H1 (cell line): Measurements from ENCODE around the gene LAMP5. TPM values are rescaled to one million over a fixed set of nuclear protein-coding genes. Genes with fewer than 3 reads are reported as not detected.

Source experiments
- CTCF ChIA-PET: fragments of 300-600 bp; sonication (Branson Sonifier 250); formaldehyde crosslinking; loops from one replicate; lab custom pipeline; 2021; ENCODE audit not compliant: partially characterized antibody; lab: Charles Lee
- POLR2A ChIA-PET: fragments of 300-600 bp; sonication (Branson Sonifier 250); formaldehyde crosslinking; loops from one replicate; lab custom pipeline; 2021; ENCODE audit warnings: inconsistent platforms; ENCODE audit not compliant: partially characterized antibody; lab: Charles Lee
- DNase-seq, 2 experiments: peaks; one replicate each; pipeline versions ENCODE4 v3.0.0 to v3.0.0-alpha.2; 2010 to 2022; ENCODE audit warnings: low spot score in 2 of 2, low read depth in 1 of 2, mixed read lengths in 1 of 2
- FAIRE-seq: peaks from 2 replicates; lab custom pipeline; 2011; peaks lifted over from hg19 to GRCh38; lab: Jason Lieb, UNC
- H2AFZ ChIP-seq: 2 replicates; pipeline ENCODE4 v1.8.1; 2012; ENCODE audit warnings: low read length, inconsistent platforms
- H2AK5ac ChIP-seq: 2 replicates; pipeline ENCODE4 v1.6.1; 2013; ENCODE audit warnings: low read depth, low read length
- H2BK120ac ChIP-seq: replicated peaks from 2 replicates; pipeline ENCODE3; 2013; ENCODE audit warnings: low read depth, low read length, inconsistent platforms
- H2BK12ac ChIP-seq: 2 replicates; pipeline ENCODE4 v1.6.1; 2013; ENCODE audit warnings: low read depth, low read length
- H2BK15ac ChIP-seq: 2 replicates; pipeline ENCODE4 v1.6.1; 2013; ENCODE audit warnings: low read length
- H2BK20ac ChIP-seq: 2 replicates; pipeline ENCODE4 v1.6.1; 2013; ENCODE audit warnings: low read length
- H2BK5ac ChIP-seq: 2 replicates; pipeline ENCODE4 v1.6.1; 2013; ENCODE audit warnings: low read depth, low read length
- H3K14ac ChIP-seq: 2 replicates; pipeline ENCODE4 v1.6.1; 2013; ENCODE audit warnings: inconsistent platforms; ENCODE audit not compliant: insufficient read length
- H3K18ac ChIP-seq: 2 replicates; pipeline ENCODE4 v1.6.1; 2013; ENCODE audit warnings: low read length; ENCODE audit errors: extremely low read depth
- H3K23ac ChIP-seq: 2 replicates; pipeline ENCODE4 v1.6.1; 2013; ENCODE audit warnings: inconsistent platforms; ENCODE audit not compliant: insufficient read length
- H3K23me2 ChIP-seq: 2 replicates; pipeline ENCODE4 v1.6.1; 2013; ENCODE audit warnings: low read depth, low read length
- H3K27ac ChIP-seq: 2 replicates; pipeline ENCODE4 v1.6.1; 2011; ENCODE audit warnings: low read depth, low read length, inconsistent platforms
- H3K27me3 ChIP-seq, 4 experiments: replicated peaks in 1 of 4; 1 replicate in 1 of 4; 2 replicates in 3 of 4; pipeline versions ENCODE4 v1.6.1 to v1.8.1; 2011 to 2013; ENCODE audit warnings: low read length in 3 of 4, mild to moderate bottlenecking in 3 of 4, inconsistent platforms in 2 of 4, mixed read lengths in 2 of 4, moderate library complexity in 1 of 4; ENCODE audit not compliant: control insufficient read depth in 3 of 4, insufficient read depth in 3 of 4; ENCODE audit errors: extremely low read depth in 1 of 4
- H3K36me3 ChIP-seq, 4 experiments: 2 replicates each; pipeline versions ENCODE4 v1.6.1 to v1.8.1; 2011 to 2013; ENCODE audit warnings: mild to moderate bottlenecking in 4 of 4, low read length in 3 of 4, moderate library complexity in 2 of 4, control low read depth in 1 of 4, inconsistent platforms in 1 of 4; ENCODE audit not compliant: insufficient read depth in 4 of 4, control insufficient read depth in 2 of 4
- H3K4ac ChIP-seq: replicated peaks from 2 replicates; pipeline ENCODE3; 2013; ENCODE audit warnings: low read length, low read depth, mixed read lengths, inconsistent platforms; ENCODE audit not compliant: insufficient read length
- H3K4me1 ChIP-seq, 4 experiments: replicated peaks in 1 of 4; 1 replicate in 1 of 4; 2 replicates in 3 of 4; pipeline versions ENCODE4 v1.6.1 to v1.8.1; 2011 to 2013; ENCODE audit warnings: low read length in 3 of 4, inconsistent platforms in 2 of 4, mixed read lengths in 1 of 4; ENCODE audit not compliant: insufficient read depth in 4 of 4, control insufficient read depth in 3 of 4
- H3K4me2 ChIP-seq, 2 experiments: 2 replicates each; pipeline versions ENCODE4 v1.6.1 to v1.8.1; 2011 to 2013; ENCODE audit warnings: low read depth in 2 of 2, low read length in 2 of 2, control low read depth in 1 of 2, inconsistent platforms in 1 of 2, mild to moderate bottlenecking in 1 of 2; ENCODE audit not compliant: insufficient read depth in 1 of 2
- H3K4me3 ChIP-seq, 4 experiments: fragments of 200-600, 300-600 bp in 1 of 4; sonication (generic), shearing (Covaris generic), sonication (Bioruptor Twin) in 1 of 4; 2 replicates each; pipeline versions ENCODE4 v1.5.1 to v1.8.1; 2011 to 2016; ENCODE audit warnings: low read length in 4 of 4, low read depth in 3 of 4, control low read depth in 2 of 4, inconsistent platforms in 2 of 4, mild to moderate bottlenecking in 2 of 4, mixed read lengths in 1 of 4, moderate library complexity in 1 of 4; ENCODE audit not compliant: insufficient read depth in 2 of 4; ENCODE audit errors: extremely low read depth in 1 of 4
- H3K56ac ChIP-seq: replicated peaks from 2 replicates; pipeline ENCODE3; 2013; ENCODE audit warnings: low read depth, mild to moderate bottlenecking, mixed read lengths, low read length, inconsistent platforms; ENCODE audit not compliant: insufficient read length
- H3K79me1 ChIP-seq: 2 replicates; pipeline ENCODE4 v1.6.1; 2013; ENCODE audit warnings: low read depth, low read length, control low read depth
- H3K79me2 ChIP-seq, 2 experiments: 2 replicates each; pipeline versions ENCODE4 v1.6.1 to v1.8.1; 2012 to 2013; ENCODE audit warnings: low read length in 2 of 2, mild to moderate bottlenecking in 2 of 2, inconsistent platforms in 1 of 2; ENCODE audit not compliant: insufficient read depth in 2 of 2, control insufficient read depth in 1 of 2
- H3K9ac ChIP-seq, 4 experiments: replicated peaks in 1 of 4; 1 replicate in 1 of 4; 2 replicates in 3 of 4; pipeline versions ENCODE4 v1.6.1 to v1.8.1; 2011 to 2013; ENCODE audit warnings: low read depth in 3 of 4, low read length in 3 of 4, control low read depth in 2 of 4, mild to moderate bottlenecking in 2 of 4, moderate library complexity in 2 of 4, inconsistent platforms in 1 of 4; ENCODE audit errors: extremely low read depth in 1 of 4
- H3K9me3 ChIP-seq, 2 experiments: 2 replicates each; pipeline versions ENCODE4 v1.6.1 to v1.8.1; 2012 to 2013; ENCODE audit warnings: mild to moderate bottlenecking in 2 of 2, moderate library complexity in 2 of 2, control low read depth in 1 of 2, inconsistent platforms in 1 of 2, low read depth in 1 of 2, low read length in 1 of 2, mixed read lengths in 1 of 2; ENCODE audit not compliant: insufficient read depth in 2 of 2
- H4K20me1 ChIP-seq, 2 experiments: replicated peaks in 1 of 2; 2 replicates each; pipeline versions ENCODE3 to v1.8.1; 2011 to 2013; ENCODE audit warnings: inconsistent platforms in 2 of 2, low read length in 2 of 2, mild to moderate bottlenecking in 1 of 2; ENCODE audit not compliant: insufficient read depth in 2 of 2, control insufficient read depth in 1 of 2
- H4K5ac ChIP-seq: 2 replicates; pipeline ENCODE4 v1.6.1; 2013; ENCODE audit warnings: low read length, low read depth, mixed read lengths, inconsistent platforms; ENCODE audit not compliant: insufficient read length
- H4K8ac ChIP-seq: 2 replicates; pipeline ENCODE4 v1.8.0; 2013; ENCODE audit warnings: mild to moderate bottlenecking, moderate library complexity, low read length, inconsistent platforms; ENCODE audit not compliant: insufficient read depth; ENCODE audit errors: extremely low read depth
- H4K91ac ChIP-seq: replicated peaks from 2 replicates; pipeline ENCODE3; 2013; ENCODE audit warnings: low read length, mixed read lengths, inconsistent platforms; ENCODE audit not compliant: insufficient read length
- ZNF274 ChIP-seq: IDR thresholded peaks from 2 replicates; pipeline ENCODE4 v1.7.0; 2012; ENCODE audit warnings: low read length, borderline replicate concordance; ENCODE audit errors: extremely low read depth
- WGBS, 2 experiments: shearing (Covaris generic) in 1 of 2; methylation state at CpG; one replicate each; pipeline versions ENCODE4 v1.1.6 to v1.1.7; 2013 to 2015; ENCODE audit warnings: low lambda C conversion rate in 2 of 2, mixed read lengths in 2 of 2, inconsistent platforms in 1 of 2, low coverage in 1 of 2, missing lambda C conversion rate in 1 of 2; ENCODE audit not compliant: insufficient replicate concordance in 2 of 2, insufficient coverage in 1 of 2, insufficient read length in 1 of 2; ENCODE audit errors: extremely low coverage in 1 of 2, missing lambda C conversion rate in 1 of 2; 5-methylcytosine and 5-hydroxymethylcytosine counted together
- polyA plus RNA-seq, 7 experiments: library from polyadenylated mRNA; depleted of rRNA in 3 of 7; stranded (reverse) in 5 of 7; unstranded in 2 of 7; fragments of >200 nt in 5 of 7; fragments of 200-250 nt in 2 of 7; gene quantifications; 1 replicate in 5 of 7; 2 replicates in 1 of 7; 4 replicates in 1 of 7; pipeline versions ENCODE4 v1.2.1 to v1.2.3, GENCODE V29; 2011 to 2013; ENCODE audit warnings: missing spikeins in 2 of 7, mixed read lengths in 2 of 7
- total RNA-seq: library from RNA; stranded (reverse); fragmentation: NEBNext Ultra II Directional; extraction: Animal tissue kit (Norgen Biotek cat#: 25700); gene quantifications from 2 replicates; pipeline ENCODE4 v1.2.1, GENCODE V29; 2021
- TF ChIP-seq, protein P1 (sequence below): IDR thresholded peaks from 2 replicates; pipeline ENCODE4 v1.6.1; 2012; ENCODE audit warnings: inconsistent platforms

LAMP5 gene
- total and polyA plus RNA-seq, 2 of the 8 experiments (the other 6 are each of a cell fraction or from before 2014, with no cell fraction given): 0.22 to 1.9 TPM

DNA sequence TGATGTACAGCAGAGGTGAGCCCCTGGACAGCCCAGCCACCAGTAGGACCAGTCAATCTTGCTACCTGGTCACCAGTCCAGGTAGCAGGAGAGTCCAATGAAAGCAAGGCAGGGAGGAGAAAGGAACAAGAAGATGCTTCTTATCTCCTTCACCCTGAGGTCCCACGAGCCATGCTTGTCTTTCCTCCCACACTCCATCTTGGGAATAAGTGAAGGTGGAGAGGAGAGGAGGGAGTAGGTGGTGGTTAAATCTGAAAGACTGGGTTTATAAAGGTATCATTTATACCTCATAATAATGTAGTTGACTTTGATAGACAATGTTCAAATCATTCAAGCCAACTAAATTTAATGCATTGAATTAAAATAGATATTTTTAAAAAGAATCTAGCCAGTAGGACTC, 35.9 kb downstream of the LAMP5 start:
- H3K23ac ChIP-seq: no peak overlapping the region
- H2BK12ac ChIP-seq: no peak overlapping the region
- H3K79me2 ChIP-seq: no peaks in the 10 kb centered on the region
- DNase-seq: no peak
- H4K8ac ChIP-seq: no peak overlapping the region
- FAIRE-seq: no peak
- TF ChIP-seq, protein P1, sequence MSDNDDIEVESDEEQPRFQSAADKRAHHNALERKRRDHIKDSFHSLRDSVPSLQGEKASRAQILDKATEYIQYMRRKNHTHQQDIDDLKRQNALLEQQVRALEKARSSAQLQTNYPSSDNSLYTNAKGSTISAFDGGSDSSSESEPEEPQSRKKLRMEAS: no peak
- no peak for TF ChIP-seq ZNF274
- ChIA-PET POLR2A (no interaction called here), CTCF (no interaction called here)
- H3K14ac ChIP-seq: no peak overlapping the region
- 92% methylated on average over 1 of the region's 1 CpG; no CpG with 5 or more reads in 1 of the 2 experiments for WGBS, 2 experiments
- H2BK15ac ChIP-seq: no peak overlapping the region
- H3K23me2 ChIP-seq: no peaks in the 10 kb centered on the region
- no peaks in the 10 kb centered on the region for H3K9me3 ChIP-seq
- no peaks in the 10 kb centered on the region for H4K20me1 ChIP-seq
- no peak overlapping the region for H2BK5ac ChIP-seq
- no peaks in the 10 kb centered on the region for H3K79me1 ChIP-seq
- no peak overlapping the region for H3K4ac ChIP-seq
- no peak overlapping the region for H3K18ac ChIP-seq
- no peak overlapping the region for H2AK5ac ChIP-seq
- no peak overlapping the region for H2BK20ac ChIP-seq
- no peak overlapping the region for H3K9ac ChIP-seq
- H3K27me3 ChIP-seq: no peaks in the 10 kb centered on the region
- no peak overlapping the region for H2AFZ ChIP-seq
- H4K5ac ChIP-seq: no peak overlapping the region
- no peak overlapping the region for H3K4me2 ChIP-seq
- no peaks in the 10 kb centered on the region for H3K4me1 ChIP-seq
- no peak overlapping the region for H4K91ac ChIP-seq
- no peak overlapping the region for H2BK120ac ChIP-seq
- no peak overlapping the region for H3K4me3 ChIP-seq
- H3K56ac ChIP-seq: no peak overlapping the region
- H3K36me3 ChIP-seq: no peaks in the 10 kb centered on the region
- no peak overlapping the region for H3K27ac ChIP-seq
